HUES6 (cell line): ENCODE measurements around the gene HOXB1.

Experiments
- H3K27ac ChIP-seq: 2 replicates; pipeline ENCODE4 v1.7.0; 2013; ENCODE audit warnings: low read depth, mild to moderate bottlenecking, low read length, inconsistent platforms
- H3K27me3 ChIP-seq: 2 replicates; pipeline ENCODE4 v1.6.1; 2013; ENCODE audit warnings: low read length; ENCODE audit not compliant: control insufficient read depth, insufficient read depth
- H3K36me3 ChIP-seq: 2 replicates; pipeline ENCODE4 v1.6.1; 2013; ENCODE audit warnings: low read length; ENCODE audit not compliant: control insufficient read depth, insufficient read depth
- H3K4me1 ChIP-seq: 2 replicates; pipeline ENCODE4 v1.6.1; 2013; ENCODE audit warnings: low read length; ENCODE audit not compliant: control insufficient read depth, insufficient read depth
- H3K4me3 ChIP-seq: 2 replicates; pipeline ENCODE4 v1.5.1; 2013; ENCODE audit warnings: low read depth, low read length
- H3K9ac ChIP-seq: one replicate; pipeline ENCODE4 v1.6.1; 2013; ENCODE audit warnings: mild to moderate bottlenecking, low read length
- H3K9me3 ChIP-seq: 2 replicates; pipeline ENCODE4 v1.6.1; 2013; ENCODE audit warnings: low read depth, low read length; ENCODE audit not compliant: control insufficient read depth, insufficient read depth

HOXB1 gene

GRCh38 chr17:48559122-48559839 is 28.5 kb upstream of the HOXB1 start:
- H3K4me1 ChIP-seq = peaks cover 42% of the 10 kb centered on the region
- H3K27ac ChIP-seq = no peak overlapping the region
- no peaks in the 10 kb centered on the region for H3K36me3 ChIP-seq
- no peak overlapping the region for H3K9ac ChIP-seq
- H3K4me3 ChIP-seq = no peak overlapping the region
- no peaks in the 10 kb centered on the region for H3K9me3 ChIP-seq
- H3K27me3 ChIP-seq = peaks cover 99% of the 10 kb centered on the region

GRCh38 chr17:48558831-48559121 is 28.0 kb upstream of the HOXB1 start:
- H3K9me3 ChIP-seq = no peaks in the 10 kb centered on the region
- no peaks in the 10 kb centered on the region for H3K36me3 ChIP-seq
- H3K4me3 ChIP-seq = no peak overlapping the region
- H3K27me3 ChIP-seq = peaks cover 99% of the 10 kb centered on the region
- H3K27ac ChIP-seq = no peak overlapping the region
- H3K4me1 ChIP-seq = peaks cover 47% of the 10 kb centered on the region
- H3K9ac ChIP-seq = no peak overlapping the region

- Histone ChIP-seq H3K4me3 (no peak overlapping the region), H3K9ac (no peak overlapping the region), H3K27ac (no peak overlapping the region), H3K4me1 (peaks cover 44% of the 10 kb centered on the region), H3K9me3 (no peaks in the 10 kb centered on the region), H3K36me3 (no peaks in the 10 kb centered on the region), H3K27me3 (peaks cover 99% of the 10 kb centered on the region)
These were observed 27.4 kb upstream of the HOXB1 start for GRCh38 chr17:48558057-48558830.

- Histone ChIP-seq H3K9ac (no peak overlapping the region), H3K27me3 (peaks cover 99% of the 10 kb centered on the region), H3K36me3 (no peaks in the 10 kb centered on the region), H3K9me3 (no peaks in the 10 kb centered on the region), H3K4me1 (peaks cover 46% of the 10 kb centered on the region), H3K4me3 (no peak overlapping the region; the same call in 1 of the 2 replicates), H3K27ac (no peak overlapping the region)
These were observed 26.0 kb upstream of the HOXB1 start for GRCh38 chr17:48556576-48557401.

GRCh38 chr17:48556229-48556575 is 25.4 kb upstream of the HOXB1 start:
- Histone ChIP-seq H3K27ac (no peak overlapping the region), H3K4me3 (no peak overlapping the region), H3K9me3 (no peaks in the 10 kb centered on the region), H3K4me1 (peaks cover 47% of the 10 kb centered on the region), H3K9ac (no peak overlapping the region), H3K36me3 (no peaks in the 10 kb centered on the region), H3K27me3 (peaks cover 99% of the 10 kb centered on the region)

- no peak overlapping the region for H3K27ac ChIP-seq
- peak overlapping the region; percentile 51; the same call in 1 of the 2 replicates for H3K4me3 ChIP-seq
- no peaks in the 10 kb centered on the region for H3K36me3 ChIP-seq
- H3K27me3 ChIP-seq = peaks cover 99% of the 10 kb centered on the region
- H3K4me1 ChIP-seq = peaks cover 50% of the 10 kb centered on the region
- no peak overlapping the region for H3K9ac ChIP-seq
- no peaks in the 10 kb centered on the region for H3K9me3 ChIP-seq
These were observed 24.7 kb upstream of the HOXB1 start for GRCh38 chr17:48555258-48556228.

- H3K36me3 ChIP-seq = no peaks in the 10 kb centered on the region
- H3K4me1 ChIP-seq = peaks cover 50% of the 10 kb centered on the region
- peak overlapping the region; percentile 55 for H3K9ac ChIP-seq
- H3K27ac ChIP-seq = no peak overlapping the region
- no peaks in the 10 kb centered on the region for H3K9me3 ChIP-seq
- peaks cover 99% of the 10 kb centered on the region for H3K27me3 ChIP-seq
- H3K4me3 ChIP-seq = peak overlapping the region; percentile 51
These were observed 23.8 kb upstream of the HOXB1 start for GRCh38 chr17:48554412-48555257.

- Histone ChIP-seq H3K4me1 (peaks cover 52% of the 10 kb centered on the region), H3K36me3 (no peaks in the 10 kb centered on the region), H3K9ac (no peak overlapping the region), H3K27me3 (peaks cover 99% of the 10 kb centered on the region), H3K4me3 (peak overlapping the region; percentile 51; the same call in 1 of the 2 replicates), H3K27ac (no peak overlapping the region), H3K9me3 (no peaks in the 10 kb centered on the region)
These were observed 23.0 kb upstream of the HOXB1 start for GRCh38 chr17:48553826-48554225.

- peaks cover 51% of the 10 kb centered on the region for H3K4me1 ChIP-seq
- peak overlapping the region; percentile 18 for H3K9ac ChIP-seq
- H3K9me3 ChIP-seq = no peaks in the 10 kb centered on the region
- H3K27me3 ChIP-seq = peaks cover 98% of the 10 kb centered on the region
- H3K27ac ChIP-seq = no peak overlapping the region
- H3K4me3 ChIP-seq = no peak overlapping the region
- H3K36me3 ChIP-seq = no peaks in the 10 kb centered on the region
These were observed 22.4 kb upstream of the HOXB1 start for GRCh38 chr17:48553190-48553547.
